SK-N-SH treated with all-trans-retinoic acid at 6 μM for 48 hours (cell line): ENCODE results near the gene TRAT1.

Experiments
- ARNTL ChIP-seq: fragments of 450-650 bp; formaldehyde crosslinking; IDR thresholded peaks from 2 replicates; pipeline ENCODE4 v1.5.0; 2020; ENCODE audit warnings: low read depth, mild to moderate bottlenecking, moderate library complexity, borderline replicate concordance
- BACH2 ChIP-seq: fragments of 250-450 bp; sonication (Bioruptor Pico); IDR thresholded peaks from 2 replicates; pipeline ENCODE4 v1.9.0; 2021; ENCODE audit warnings: mild to moderate bottlenecking, borderline replicate concordance
- CREB5 ChIP-seq: fragments of 250-450 bp; sonication (Bioruptor Pico); IDR thresholded peaks from 2 replicates; pipeline ENCODE4 v1.5.1; 2020; ENCODE audit warnings: low read depth, mild to moderate bottlenecking, moderate library complexity
- CSRNP3 ChIP-seq: fragments of 250-450 bp; sonication (Bioruptor Pico); IDR thresholded peaks from 2 replicates; pipeline ENCODE4 v1.5.1; 2021; ENCODE audit warnings: mild to moderate bottlenecking, moderate library complexity
- GLIS3 ChIP-seq: fragments of 250-450 bp; sonication (Bioruptor Pico); IDR thresholded peaks from 2 replicates; pipeline ENCODE4 v1.5.0; 2020; ENCODE audit warnings: mild to moderate bottlenecking, moderate library complexity
- ISL1 ChIP-seq: fragments of 250-450 bp; sonication (Bioruptor Pico); IDR thresholded peaks from 2 replicates; pipeline ENCODE4 v2.1.2; 2022; ENCODE audit warnings: mild to moderate bottlenecking, moderate library complexity
- OSR1 ChIP-seq: fragments of 250-450 bp; sonication (Bioruptor Pico); IDR thresholded peaks from 2 replicates; pipeline ENCODE4 v1.8.0; 2022; ENCODE audit warnings: moderate library complexity, mild to moderate bottlenecking, inconsistent platforms
- PATZ1 ChIP-seq: fragments of 250-450 bp; sonication (Bioruptor Pico); IDR thresholded peaks from 2 replicates; pipeline ENCODE4 v1.8.0; 2020; ENCODE audit warnings: mild to moderate bottlenecking, moderate library complexity, borderline replicate concordance
- PPARA ChIP-seq: fragments of 250-450 bp; sonication (Bioruptor Pico); IDR thresholded peaks from 2 replicates; pipeline ENCODE4 v1.5.0; 2020; ENCODE audit warnings: mild to moderate bottlenecking, borderline replicate concordance
- RARB ChIP-seq: fragments of 250-450 bp; sonication (Bioruptor Pico); IDR thresholded peaks from 2 replicates; pipeline ENCODE4 v1.8.0; 2021; ENCODE audit warnings: mild to moderate bottlenecking, moderate library complexity
- TOX ChIP-seq: fragments of 250-450 bp; sonication (Bioruptor Pico); IDR thresholded peaks from 2 replicates; pipeline ENCODE4 v1.8.0; 2021; ENCODE audit warnings: mild to moderate bottlenecking, moderate library complexity, borderline replicate concordance
- ZC3H10 ChIP-seq: fragments of 250-450 bp; sonication (Bioruptor Pico); IDR thresholded peaks from 2 replicates; pipeline ENCODE4 v1.5.1; 2021; ENCODE audit warnings: mild to moderate bottlenecking, moderate library complexity
- ZFP30 ChIP-seq: fragments of 450-650 bp; formaldehyde crosslinking; IDR thresholded peaks from 2 replicates; pipeline ENCODE4 v1.5.0; 2022; ENCODE audit warnings: mild to moderate bottlenecking, moderate library complexity
- ZNF565 ChIP-seq: fragments of 450-650 bp; formaldehyde crosslinking; conservative IDR thresholded peaks from 2 replicates; pipeline ENCODE4 v1.5.0; 2020; ENCODE audit warnings: low read depth, mild to moderate bottlenecking, moderate library complexity

GRCh38 chr3:108861401-108861800 is 38.8 kb downstream of the TRAT1 start:
- TF ChIP-seq PATZ1 (CRISPR knock-in tag) = no peak
- TF ChIP-seq TOX = no peak
- TF ChIP-seq ZFP30 (CRISPR knock-in tag) = no peak
- no peak for TF ChIP-seq GLIS3 (CRISPR knock-in tag)
- TF ChIP-seq OSR1 (CRISPR knock-in tag) = no peak
- no peak for TF ChIP-seq BACH2
- no peak for TF ChIP-seq ISL1 (CRISPR knock-in tag)
- TF ChIP-seq CSRNP3 (CRISPR knock-in tag) = no peak
- TF ChIP-seq ARNTL = no peak
- TF ChIP-seq RARB (CRISPR knock-in tag) = no peak
- no peak for TF ChIP-seq ZC3H10 (CRISPR knock-in tag)
- no peak for TF ChIP-seq PPARA
- no peak for TF ChIP-seq ZNF565 (CRISPR knock-in tag)
- no peak for TF ChIP-seq CREB5 (CRISPR knock-in tag)
